Left lung (tissue), 10 donors: Measurements from ENCODE around the gene C2orf78. TPM values are rescaled to one million over a fixed set of nuclear protein-coding genes. Genes with fewer than 3 reads are reported as not detected.
"Not testable (repeated sequence)": the region's sequence is repeated elsewhere in the genome, so short reads cannot be mapped to it uniquely, and the experiment has no call there.

ENCODE experiments used
- ATAC-seq: fragments of 200-7000 bp; cut with Tn5 transposase; one replicate; pipeline ENCODE4 v1.9.1; 2020; ENCODE audit warnings: moderate library complexity
- DNase-seq, 4 donors: peaks; one replicate each; pipeline ENCODE4 v3.0.0-alpha.2; 2013 to 2020
- H3K27ac ChIP-seq, 2 donors: fragments of 200-600 bp; sonication (generic) in 1 of 2; one replicate each; pipeline versions ENCODE4 v1.5.0 to v1.8.0; 2020 to 2021
- H3K27me3 ChIP-seq, 2 donors: fragments of 200-600 bp; sonication (generic) in 1 of 2; one replicate each; pipeline versions ENCODE4 v1.5.0 to v1.8.0; 2020 to 2021
- H3K36me3 ChIP-seq, 2 donors: fragments of 200-600 bp; sonication (generic) in 1 of 2; one replicate each; pipeline versions ENCODE4 v1.5.0 to v1.8.0; 2020 to 2021
- H3K4me1 ChIP-seq, 2 donors: fragments of 200-600 bp; one replicate each; pipeline ENCODE4 v1.8.0; 2021
- H3K4me3 ChIP-seq, 2 donors: fragments of 200-600 bp; sonication (generic) in 1 of 2; one replicate each; pipeline versions ENCODE4 v1.5.0 to v1.8.0; 2020 to 2021; ENCODE audit warnings: mild to moderate bottlenecking in 1 of 2
- H3K9me3 ChIP-seq, 2 donors: fragments of 200-600 bp; sonication (generic) in 1 of 2; one replicate each; pipeline versions ENCODE4 v1.5.0 to v1.8.0; 2020 to 2021
- CTCF ChIP-seq, 2 donors: fragments of 200-600 bp; sonication (generic) in 1 of 2; IDR thresholded peaks; one replicate each; pipeline versions ENCODE4 v1.5.0 to v1.8.0; 2021; ENCODE audit warnings: antibody characterized with exemption in 2 of 2
- intact Hi-C, 2 donors: fragments of 100-400 bp; cut with DNase I; formaldehyde crosslinking; loops; one replicate each; pipeline versions ENCODE4 v1.11.2 to v1.14.2; 2022
- polyA plus RNA-seq, 6 donors: library from polyadenylated mRNA; unstranded; fragments of 120-200 nt; gene quantifications; one replicate each; pipeline ENCODE4 v1.2.1, GENCODE V29; 2013; ENCODE audit not compliant: insufficient read length in 6 of 6
- total RNA-seq, 2 donors: library from RNA; stranded (reverse); fragmentation: NEBNext Ultra II Directional; extraction: Animal tissue kit (Norgen Biotek cat#: 25700); gene quantifications; one replicate each; pipeline ENCODE4 v1.2.1, GENCODE V29; 2021
- donor health status: DM: no; HTN: yes; CAD: no.
- donor health status: DM: no; HTN: no; CAD: no.

C2orf78 gene
- total and polyA plus RNA-seq, 8 donors: not detected

GRCh38 chr2:73770725-73771124 is 13.3 kb upstream of the C2orf78 start:
- Histone ChIP-seq H3K4me3 (no peak overlapping the region), H3K36me3 (peaks cover 4 to 96% of the 10 kb centered on the region in 2 donors), H3K27me3 (no peaks in the 10 kb centered on the region), H3K9me3 (no peaks in the 10 kb centered on the region), H3K4me1 (no peaks in the 10 kb centered on the region), H3K27ac (no peak overlapping the region)
- DNase-seq (no peak), ATAC-seq (no peak)
- no peak for TF ChIP-seq CTCF (IDR thresholded peaks at IDR 0.05)
- intact Hi-C loops: no loop called here

GRCh38 chr2:73772819-73773218 is 11.2 kb upstream of the C2orf78 start:
- intact Hi-C loops: no loop called here
- Histone ChIP-seq H3K27me3 (no peaks in the 10 kb centered on the region), H3K36me3 (peaks cover 0 to 95% of the 10 kb centered on the region in 2 donors), H3K27ac (no peak overlapping the region), H3K9me3 (no peaks in the 10 kb centered on the region), H3K4me1 (peaks cover 0 to 14% of the 10 kb centered on the region in 2 donors), H3K4me3 (no peak overlapping the region)
- no peak for TF ChIP-seq CTCF (IDR thresholded peaks at IDR 0.05)
- ATAC-seq (no peak), DNase-seq (no peak)

GRCh38 chr2:73776381-73776780 is 7.6 kb upstream of the C2orf78 start:
- no peak for DNase-seq
- Histone ChIP-seq H3K4me1 (peaks cover 5 to 35% of the 10 kb centered on the region in 2 donors), H3K27me3 (no peaks in the 10 kb centered on the region), H3K4me3 (no peak overlapping the region), H3K9me3 (no peaks in the 10 kb centered on the region), H3K36me3 (peaks cover 0 to 59% of the 10 kb centered on the region in 2 donors), H3K27ac (no peak overlapping the region)
- ATAC-seq: no peak
- no peak for TF ChIP-seq CTCF (IDR thresholded peaks at IDR 0.05)
- intact Hi-C loops: no loop called here

- no peak for TF ChIP-seq CTCF (IDR thresholded peaks at IDR 0.05)
- Histone ChIP-seq H3K4me1 (peaks cover 5 to 35% of the 10 kb centered on the region in 2 donors), H3K9me3 (no peaks in the 10 kb centered on the region), H3K4me3 (no peak overlapping the region), H3K36me3 (peaks cover 0 to 53% of the 10 kb centered on the region in 2 donors), H3K27me3 (no peaks in the 10 kb centered on the region), H3K27ac (no peak overlapping the region)
- intact Hi-C loops: no loop called here
- ATAC-seq (no peak), DNase-seq (no peak)
Measured at GRCh38 chr2:73776869-73777519, 7.0 kb upstream of the C2orf78 start.

- H3K27ac ChIP-seq, H3K27me3 ChIP-seq, intact Hi-C loops, ATAC-seq, H3K9me3 ChIP-seq: not testable (repeated sequence)
- Histone ChIP-seq H3K4me3 (peak overlapping the region; percentile 80 to 89), H3K36me3 (peaks cover 0 to 35% of the 10 kb centered on the region in 2 donors), H3K4me1 (peaks cover 5 to 35% of the 10 kb centered on the region in 2 donors)
- peak in 1 of 4 donors; percentile 3 for DNase-seq
Measured at GRCh38 chr2:73778867-73779466, 5.0 kb upstream of the C2orf78 start.
